NCI-H446 treated with DMSO at 0.1 percent for 48 hours (cell line): ENCODE data around the gene CCDC91.

ENCODE experiments used
- DNase-seq: peaks from one replicate; lab custom pipeline; 2025; lab: John Stamatoyannopoulos, UW

The CCDC91 gene

GRCh38 chr12:28582672-28583376 is 392.6 kb downstream of the CCDC91 start:
- no peak for DNase-seq

DNA sequence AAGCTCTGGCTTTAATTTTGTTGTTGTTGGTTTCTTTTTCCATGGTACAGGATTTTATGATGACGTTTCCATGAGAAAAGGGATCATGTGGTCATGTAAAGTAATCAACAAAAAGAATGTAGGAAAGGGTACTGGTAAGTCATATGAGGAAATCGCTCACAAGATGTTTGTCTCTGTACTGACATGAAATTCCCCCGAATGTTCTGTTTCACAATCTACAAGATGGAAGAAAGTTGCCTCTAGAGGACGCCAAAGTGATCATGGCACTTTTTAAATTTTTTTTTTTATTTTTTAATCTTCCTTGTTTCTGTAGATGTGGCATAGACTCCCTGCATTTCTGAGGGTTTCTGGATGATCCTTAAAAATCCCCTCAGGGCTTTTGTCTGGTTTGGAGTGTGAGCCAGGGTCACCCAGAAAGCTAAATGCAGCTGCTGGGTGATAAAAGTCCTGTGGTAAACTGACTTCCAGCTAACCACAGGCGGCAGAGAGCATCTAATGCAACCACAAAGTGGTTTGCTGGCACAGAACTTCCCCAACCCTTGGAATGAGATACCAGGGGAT is 393.5 kb downstream of the CCDC91 start:
- DNase-seq: no peak

- DNase-seq: no peak
These were observed 394.9 kb downstream of the CCDC91 start for GRCh38 chr12:28585146-28585545.

- DNase-seq: no peak
These were observed 396.2 kb downstream of the CCDC91 start for GRCh38 chr12:28586481-28586880.

- no peak for DNase-seq
These were observed 401.6 kb downstream of the CCDC91 start for GRCh38 chr12:28591831-28592230.
